HepG2 (cell line): ENCODE data around the gene GTF2E1. TPM values are rescaled to one million over a fixed set of nuclear protein-coding genes. Genes with fewer than 3 reads are reported as not detected.

ENCODE experiments used
- ATAC-seq: fragments of 200-7000 bp; cut with Tn5 transposase; 3 replicates; pipeline ENCODE4 v1.9.1; 2020; ENCODE audit warnings: mild to moderate bottlenecking, moderate library complexity
- BruUV-seq: library from RNA; stranded (reverse); fragments of 400-500 nt; replicated peaks from 2 replicates; lab custom pipeline; 2021; lab: Mats Ljungman, UMichigan
- CTCF ChIA-PET: fragments of 300-600 bp; formaldehyde crosslinking; extraction: SDS; loops from one replicate; lab custom pipeline; 2021; ENCODE audit warnings: low total read pairs, inconsistent platforms, low intra/inter-chr PET ratio; lab: Yijun Ruan, JAX
- POLR2A ChIA-PET: fragments of 350-600 bp; sonication (Branson Sonifier 250); formaldehyde crosslinking; loops from one replicate; lab custom pipeline; 2020; ENCODE audit warnings: antibody characterized with exemption, inconsistent platforms; lab: Yijun Ruan, JAX
- DNase-seq: peaks from one replicate; pipeline ENCODE4 v3.0.0-alpha.2; 2015; ENCODE audit warnings: low spot score
- FAIRE-seq: peaks from 3 replicates; lab custom pipeline; 2011; peaks lifted over from hg19 to GRCh38; lab: Jason Lieb, UNC
- H2AFZ ChIP-seq: one replicate; pipeline ENCODE4 v1.6.1; 2011; ENCODE audit warnings: low read length, inconsistent platforms
- H3K27ac ChIP-seq: fragments of 300-600 bp; 3 replicates; pipeline ENCODE4 v1.8.0; 2011; ENCODE audit warnings: mixed run types, mild to moderate bottlenecking, mixed read lengths, low read length, inconsistent platforms; ENCODE audit not compliant: insufficient read depth; ENCODE audit errors: extremely low read length
- H3K27me3 ChIP-seq, 2 experiments: fragments of 200-600 bp in 1 of 2; 2 replicates in 1 of 2; 3 replicates in 1 of 2; pipeline versions ENCODE4 v1.6.0 to v1.8.0; 2011; ENCODE audit warnings: low read length in 2 of 2, mild to moderate bottlenecking in 2 of 2, moderate library complexity in 2 of 2, inconsistent platforms in 1 of 2; ENCODE audit not compliant: insufficient read depth in 2 of 2, control insufficient read depth in 1 of 2
- H3K36me3 ChIP-seq, 2 experiments: fragments of 200-600 bp in 1 of 2; replicated peaks in 1 of 2; 2 replicates in 1 of 2; 3 replicates in 1 of 2; pipeline versions ENCODE4 v1.5.1 to v1.8.0; 2011; ENCODE audit warnings: low read length in 2 of 2, inconsistent platforms in 1 of 2; ENCODE audit not compliant: insufficient read depth in 2 of 2, control insufficient read depth in 1 of 2
- H3K4me1 ChIP-seq: 2 replicates; pipeline ENCODE4 v1.5.1; 2012; ENCODE audit warnings: low read length, inconsistent platforms; ENCODE audit not compliant: insufficient read depth
- H3K4me2 ChIP-seq: 2 replicates; pipeline ENCODE4 v1.6.0; 2011; ENCODE audit warnings: low read depth, low read length, inconsistent platforms
- H3K4me3 ChIP-seq, 3 experiments: fragments of 200-600 bp in 1 of 3; sonication (generic), shearing (Covaris generic) in 1 of 3; replicated peaks in 1 of 3; 2 replicates each; pipeline ENCODE4 v1.5.1; 2011 to 2016; ENCODE audit warnings: low read length in 3 of 3, inconsistent platforms in 2 of 3, low read depth in 2 of 3, mild to moderate bottlenecking in 2 of 3, control low read depth in 1 of 3, mixed read lengths in 1 of 3; ENCODE audit not compliant: insufficient read depth in 1 of 3
- H3K79me2 ChIP-seq: one replicate; pipeline ENCODE4 v1.6.1; 2011; ENCODE audit warnings: low read length, inconsistent platforms; ENCODE audit not compliant: insufficient read depth
- H3K9ac ChIP-seq: 2 replicates; pipeline ENCODE4 v1.6.0; 2011; ENCODE audit warnings: mild to moderate bottlenecking, low read depth, low read length, inconsistent platforms; ENCODE audit not compliant: insufficient read depth
- H3K9me3 ChIP-seq: 2 replicates; pipeline ENCODE4 v1.5.1; 2012; ENCODE audit warnings: mild to moderate bottlenecking, low read length
- H4K20me1 ChIP-seq: 2 replicates; pipeline ENCODE4 v1.6.0; 2011; ENCODE audit warnings: inconsistent platforms, mild to moderate bottlenecking, low read length, moderate library complexity; ENCODE audit not compliant: insufficient read depth
- DPF2 ChIP-seq: sonication (generic); formaldehyde crosslinking; IDR thresholded peaks from 2 replicates; pipeline ENCODE4 v1.4.0; 2020; ENCODE audit warnings: mild to moderate bottlenecking, low read depth, missing genetic modification reagents, borderline replicate concordance
- FOXK2 ChIP-seq: fragments of 450-650 bp; IDR thresholded peaks from 2 replicates; pipeline ENCODE4 v1.6.1; 2016
- HIVEP1 ChIP-seq: sonication (generic); formaldehyde crosslinking; IDR thresholded peaks from 2 replicates; pipeline ENCODE4 v1.4.0; 2020; ENCODE audit warnings: mild to moderate bottlenecking, missing genetic modification reagents
- HNRNPUL1 ChIP-seq: fragments of 200-400 bp; formaldehyde crosslinking; IDR thresholded peaks from 2 replicates; pipeline ENCODE4 v1.6.1; 2017; ENCODE audit warnings: low read depth, mild to moderate bottlenecking, low read length, moderate library complexity
- JUND ChIP-seq: sonication (generic); formaldehyde crosslinking; IDR thresholded peaks from 2 replicates; pipeline ENCODE4 v1.8.0; 2022; ENCODE audit warnings: mild to moderate bottlenecking, missing genetic modification reagents
- MTF1 ChIP-seq: sonication (generic); formaldehyde crosslinking; IDR thresholded peaks from 2 replicates; pipeline ENCODE4 v1.5.0; 2020; ENCODE audit warnings: missing genetic modification reagents
- MYC ChIP-seq: sonication (generic); formaldehyde crosslinking; IDR thresholded peaks from 2 replicates; pipeline ENCODE4 v1.9.0; 2021; ENCODE audit warnings: missing genetic modification reagents, borderline replicate concordance
- PRMT3 ChIP-seq: sonication (generic); formaldehyde crosslinking; IDR thresholded peaks from 2 replicates; pipeline ENCODE4 v1.8.1; 2022; ENCODE audit warnings: low read depth, mild to moderate bottlenecking, moderate library complexity, missing genetic modification reagents, borderline replicate concordance
- SNRNP70 ChIP-seq: fragments of 200-400 bp; formaldehyde crosslinking; IDR thresholded peaks from 2 replicates; pipeline ENCODE4 v1.6.1; 2017; ENCODE audit warnings: mild to moderate bottlenecking, low read depth, low read length, moderate library complexity
- SOX5 ChIP-seq: IDR thresholded peaks from 2 replicates; pipeline ENCODE4 v1.6.1; 2016; ENCODE audit warnings: borderline replicate concordance
- TGIF2 ChIP-seq: IDR thresholded peaks from 2 replicates; pipeline ENCODE4 v1.6.1; 2016; ENCODE audit warnings: control low read depth, missing compliant biosample characterization
- YEATS2 ChIP-seq: sonication (generic); formaldehyde crosslinking; IDR thresholded peaks from 2 replicates; pipeline ENCODE4 v1.4.0; 2020; ENCODE audit warnings: missing genetic modification reagents, borderline replicate concordance
- ZBTB38 ChIP-seq: sonication (generic); formaldehyde crosslinking; IDR thresholded peaks from 2 replicates; pipeline ENCODE4 v1.5.1; 2020; ENCODE audit warnings: mild to moderate bottlenecking, missing genetic modification reagents
- ZNF12 ChIP-seq: sonication (generic); formaldehyde crosslinking; IDR thresholded peaks from 2 replicates; pipeline ENCODE4 v1.5.0; 2020; ENCODE audit warnings: missing genetic modification reagents
- ZNF543 ChIP-seq: sonication (generic); formaldehyde crosslinking; IDR thresholded peaks from 2 replicates; pipeline ENCODE4 v1.4.0; 2020; ENCODE audit warnings: mild to moderate bottlenecking, missing genetic modification reagents
- ZNF556 ChIP-seq: sonication (generic); formaldehyde crosslinking; IDR thresholded peaks from 2 replicates; pipeline ENCODE4 v1.4.0; 2020; ENCODE audit warnings: mild to moderate bottlenecking, missing genetic modification reagents, borderline replicate concordance
- ZNF776 ChIP-seq: sonication (generic); formaldehyde crosslinking; IDR thresholded peaks from 2 replicates; pipeline ENCODE4 v1.4.0; 2020; ENCODE audit warnings: mild to moderate bottlenecking, missing genetic modification reagents
- WGBS: methylation state at CpG from one replicate; pipeline ENCODE4 v1.1.6; 2017; ENCODE audit warnings: low lambda C conversion rate; 5-methylcytosine and 5-hydroxymethylcytosine counted together
- in situ Hi-C: cut with HindIII; loops from 2 replicates; pipeline ENCODE4 v1.10.0; 2017; ENCODE audit warnings: low pct_unique_long_range_greater_than_20kb; ENCODE audit not compliant: extremely low pct_ligation_motif_present
- intact Hi-C: fragments of 100-400 bp; cut with micrococcal nuclease; formaldehyde crosslinking; loops from one replicate; pipeline ENCODE4 v1.10.0; 2022; ENCODE audit not compliant: unreplicated experiment
- polyA plus RNA-seq, 8 experiments: library from polyadenylated mRNA; depleted of rRNA in 3 of 8; stranded (reverse) in 7 of 8; unstranded in 1 of 8; fragments of >200 nt; fragmentation: Illumina TruSeq in 4 of 8; extraction: Trizol in 4 of 8; gene quantifications; 2 replicates each; pipeline versions ENCODE4 v1.2.1 to v1.2.3, GENCODE V29; 2011 to 2016; ENCODE audit warnings: low read depth in 4 of 8, missing spikeins in 1 of 8, mixed read lengths in 1 of 8; ENCODE audit not compliant: insufficient read depth in 1 of 8
- total RNA-seq, 5 experiments: library from RNA; depleted of rRNA; stranded (reverse); fragments of >200 nt; fragmentation: Illumina TruSeq; extraction: Trizol; gene quantifications; 2 replicates each; pipeline ENCODE4 v1.2.3, GENCODE V29; 2016; ENCODE audit warnings: low read depth in 1 of 5
- TF ChIP-seq, protein P1 (sequence below): sonication (generic); formaldehyde crosslinking; IDR thresholded peaks from 2 replicates; pipeline ENCODE4 v1.5.0; 2020; ENCODE audit warnings: missing genetic modification reagents, mild to moderate bottlenecking, borderline replicate concordance
- TF ChIP-seq, protein P2 (sequence below): sonication (generic); formaldehyde crosslinking; IDR thresholded peaks from 2 replicates; pipeline ENCODE4 v1.5.1; 2020; ENCODE audit warnings: mild to moderate bottlenecking, missing genetic modification reagents, moderate library complexity
- TF ChIP-seq, protein P3 (sequence below): sonication (generic); formaldehyde crosslinking; IDR thresholded peaks from 2 replicates; pipeline ENCODE4 v1.5.0; 2020; ENCODE audit warnings: missing genetic modification reagents, mild to moderate bottlenecking, borderline replicate concordance

GTF2E1 gene
- total and polyA plus RNA-seq, 2 of the 13 experiments (the other 11 are each of a cell fraction or from before 2014, with no cell fraction given): 7.7 to 21.5 TPM

DNA sequence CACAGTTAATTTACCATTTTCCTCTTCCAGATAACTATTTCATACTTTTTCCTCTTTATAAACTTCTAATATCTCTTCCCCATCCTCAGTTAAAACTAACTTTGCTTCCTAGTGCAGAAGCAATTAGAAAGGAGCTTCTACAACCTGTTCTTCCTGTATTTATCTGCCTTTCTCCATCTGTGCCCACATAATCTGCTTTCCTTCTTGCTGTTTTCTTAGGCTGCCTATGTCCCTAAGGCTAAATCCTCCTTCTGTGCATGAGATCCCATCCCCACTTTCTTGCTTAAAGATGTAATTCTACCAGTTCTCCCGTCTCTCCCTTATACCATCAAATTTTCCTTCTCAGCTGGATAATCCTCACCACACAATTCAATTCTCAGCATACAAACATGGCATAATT is 32.2 kb upstream of the GTF2E1 start:
- intact Hi-C loops: no loop called here
- no peaks in the 10 kb centered on the region for H3K9me3 ChIP-seq
- DNase-seq (no peak), FAIRE-seq (no peak), ATAC-seq (no peak)
- no peak overlapping the region for H3K27ac ChIP-seq
- H3K9ac ChIP-seq: no peak overlapping the region
- no peaks in the 10 kb centered on the region for H3K79me2 ChIP-seq
- H4K20me1 ChIP-seq: no peaks in the 10 kb centered on the region
- ChIA-PET POLR2A (no interaction called here), CTCF (no interaction called here)
- no TSS peak for BruUV-seq
- WGBS: 96% methylated on average over 1 of the region's 1 CpG
- H3K4me1 ChIP-seq: no peaks in the 10 kb centered on the region
- TF ChIP-seq, protein P1, sequence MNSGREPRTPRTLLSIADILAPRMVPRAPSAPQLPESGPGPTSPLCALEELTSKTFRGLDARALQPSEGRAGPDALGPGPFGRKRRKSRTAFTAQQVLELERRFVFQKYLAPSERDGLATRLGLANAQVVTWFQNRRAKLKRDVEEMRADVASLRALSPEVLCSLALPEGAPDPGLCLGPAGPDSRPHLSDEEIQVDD (CRISPR knock-in tag): no peak
- TF ChIP-seq TGIF2 (CRISPR knock-in tag) (no peak), ZBTB38 (CRISPR knock-in tag) (no peak), YEATS2 (no peak), JUND (CRISPR knock-in tag) (no peak), PRMT3 (CRISPR knock-in tag) (no peak), FOXK2 (no peak)
- TF ChIP-seq, protein P2, sequence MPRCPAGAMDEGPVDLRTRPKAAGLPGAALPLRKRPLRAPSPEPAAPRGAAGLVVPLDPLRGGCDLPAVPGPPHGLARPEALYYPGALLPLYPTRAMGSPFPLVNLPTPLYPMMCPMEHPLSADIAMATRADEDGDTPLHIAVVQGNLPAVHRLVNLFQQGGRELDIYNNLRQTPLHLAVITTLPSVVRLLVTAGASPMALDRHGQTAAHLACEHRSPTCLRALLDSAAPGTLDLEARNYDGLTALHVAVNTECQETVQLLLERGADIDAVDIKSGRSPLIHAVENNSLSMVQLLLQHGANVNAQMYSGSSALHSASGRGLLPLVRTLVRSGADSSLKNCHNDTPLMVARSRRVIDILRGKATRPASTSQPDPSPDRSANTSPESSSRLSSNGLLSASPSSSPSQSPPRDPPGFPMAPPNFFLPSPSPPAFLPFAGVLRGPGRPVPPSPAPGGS: no peak
- H3K36me3 ChIP-seq: 0 out of 5 replicates have a peak, but pooled peaks cover 0 to 6% of the 10 kb centered on the region in 2 experiments
- H3K4me2 ChIP-seq: no peak overlapping the region
- in situ Hi-C loops: no loop called here
- H3K4me3 ChIP-seq: no peak overlapping the region
- no peaks in the 10 kb centered on the region for H3K27me3 ChIP-seq
- H2AFZ ChIP-seq: no peak overlapping the region

DNA sequence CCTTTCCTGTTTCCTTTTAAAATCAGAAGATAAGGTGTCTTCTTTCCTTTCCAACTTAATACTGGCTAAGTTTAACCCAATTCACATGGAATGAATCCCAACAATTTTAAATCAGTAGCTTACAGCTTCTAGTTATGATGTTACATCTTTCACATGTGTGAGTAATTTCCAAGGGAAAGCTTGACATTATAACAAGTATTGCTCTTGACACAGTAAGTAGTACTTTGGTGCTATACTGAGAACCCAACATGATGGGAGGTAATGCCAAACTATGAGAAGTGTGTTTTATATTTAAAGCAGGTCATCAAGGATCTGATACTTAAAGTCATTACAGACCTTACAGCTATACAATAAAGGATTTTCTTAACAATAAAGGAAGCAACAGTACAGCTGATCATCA is 29.3 kb upstream of the GTF2E1 start:
- Histone ChIP-seq H3K9me3 (no peaks in the 10 kb centered on the region), H3K27ac (no peak overlapping the region), H3K79me2 (peaks cover 6% of the 10 kb centered on the region), H3K4me2 (no peak overlapping the region), H3K4me1 (no peaks in the 10 kb centered on the region), H3K9ac (no peak overlapping the region), H2AFZ (no peak overlapping the region), H4K20me1 (no peaks in the 10 kb centered on the region), H3K4me3 (no peak overlapping the region), H3K27me3 (no peaks in the 10 kb centered on the region), H3K36me3 (no peaks in the 10 kb centered on the region; a peak in 1 of 5 replicates)
- no peak for DNase-seq
- intact Hi-C loops (no loop called here), in situ Hi-C loops (no loop called here)
- no TSS peak for BruUV-seq
- FAIRE-seq: no peak
- CTCF ChIA-PET: no interaction called here
- POLR2A ChIA-PET: no interaction called here
- ATAC-seq: no peak
- no peak for TF ChIP-seq MTF1 (CRISPR knock-in tag)
- no peak for TF ChIP-seq ZNF12 (CRISPR knock-in tag)
- TF ChIP-seq MYC (CRISPR knock-in tag): no peak
- TF ChIP-seq HIVEP1 (CRISPR knock-in tag): no peak
- no peak for TF ChIP-seq SOX5
- TF ChIP-seq SNRNP70: no peak
- no peak for TF ChIP-seq HNRNPUL1
- no peak for TF ChIP-seq ZNF556 (CRISPR knock-in tag)
- no peak for TF ChIP-seq ZNF776 (CRISPR knock-in tag)
- no peak for TF ChIP-seq DPF2
- no peak for TF ChIP-seq ZNF543 (CRISPR knock-in tag)
- TF ChIP-seq, protein P3, sequence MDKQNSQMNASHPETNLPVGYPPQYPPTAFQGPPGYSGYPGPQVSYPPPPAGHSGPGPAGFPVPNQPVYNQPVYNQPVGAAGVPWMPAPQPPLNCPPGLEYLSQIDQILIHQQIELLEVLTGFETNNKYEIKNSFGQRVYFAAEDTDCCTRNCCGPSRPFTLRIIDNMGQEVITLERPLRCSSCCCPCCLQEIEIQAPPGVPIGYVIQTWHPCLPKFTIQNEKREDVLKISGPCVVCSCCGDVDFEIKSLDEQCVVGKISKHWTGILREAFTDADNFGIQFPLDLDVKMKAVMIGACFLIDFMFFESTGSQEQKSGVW (CRISPR knock-in tag): no peak
